ENCODE measurements around the gene CHTOP.
"Not testable (repeated sequence)": the region's sequence is repeated elsewhere in the genome, so short reads cannot be mapped to it uniquely, and the experiment has no call there.

Gene CHTOP

GRCh38 chr1:153633754-153634665, at the start of gene CHTOP:
CHTOP (plus strand) TSS chr1:153634066; CDS start chr1:153636589, 2,523 bp downstream.
- H3K9me3 Mint-ChIP-seq: no peaks in the 10 kb centered on the region
- peak within 1 kb of the TSS; percentile 100 for H3K27ac Mint-ChIP-seq
- peak within 1 kb of the TSS; percentile 98 for H3K4me3 Mint-ChIP-seq
- H3K4me1 Mint-ChIP-seq (ENCODE audit: low read depth): peaks cover 50% of the 10 kb centered on the region
- DNase-seq: peak; percentile 99
- H3K27me3 Mint-ChIP-seq: no peaks in the 10 kb centered on the region
- H3K36me3 Mint-ChIP-seq (ENCODE audit: low read depth): peaks cover 52% of the 10 kb centered on the region

- H3K4me1 Mint-ChIP-seq (ENCODE audit: low read depth): no peaks in the 10 kb centered on the region
- H3K4me3 Mint-ChIP-seq: no peak overlapping the region
- H3K27ac Mint-ChIP-seq: no peak overlapping the region
- H3K36me3 Mint-ChIP-seq (ENCODE audit: low read depth): no peaks in the 10 kb centered on the region
- H3K9me3 Mint-ChIP-seq: no peaks in the 10 kb centered on the region
- DNase-seq: no peak
- peaks cover 4% of the 10 kb centered on the region for H3K27me3 Mint-ChIP-seq
Measured at GRCh38 chr1:153585006-153585405, 48.9 kb upstream of the CHTOP start.

- H3K4me1 Mint-ChIP-seq (ENCODE audit: low read depth): no peaks in the 10 kb centered on the region
- H3K4me3 Mint-ChIP-seq: no peak overlapping the region
- no peak overlapping the region for H3K27ac Mint-ChIP-seq
- peaks cover 4% of the 10 kb centered on the region for H3K27me3 Mint-ChIP-seq
- no peaks in the 10 kb centered on the region for H3K9me3 Mint-ChIP-seq
- H3K36me3 Mint-ChIP-seq (ENCODE audit: low read depth): no peaks in the 10 kb centered on the region
- no peak for DNase-seq
Measured at GRCh38 chr1:153586347-153586746, 47.5 kb upstream of the CHTOP start.

- no peaks in the 10 kb centered on the region for H3K9me3 Mint-ChIP-seq
- H3K4me1 Mint-ChIP-seq (ENCODE audit: low read depth): no peaks in the 10 kb centered on the region
- no peak overlapping the region for H3K4me3 Mint-ChIP-seq
- H3K27me3 Mint-ChIP-seq: peaks cover 4% of the 10 kb centered on the region
- DNase-seq: no peak
- no peak overlapping the region for H3K27ac Mint-ChIP-seq
- H3K36me3 Mint-ChIP-seq (ENCODE audit: low read depth): no peaks in the 10 kb centered on the region
Measured at GRCh38 chr1:153587314-153587713, 46.6 kb upstream of the CHTOP start.

- not testable (repeated sequence) for H3K36me3 Mint-ChIP-seq (ENCODE audit: low read depth); H3K4me1 Mint-ChIP-seq (ENCODE audit: low read depth); H3K9me3 Mint-ChIP-seq; H3K27ac Mint-ChIP-seq; H3K4me3 Mint-ChIP-seq; H3K27me3 Mint-ChIP-seq; DNase-seq
Measured at GRCh38 chr1:153588033-153588432, 45.8 kb upstream of the CHTOP start.

GRCh38 chr1:153588482-153588881, 45.4 kb upstream of the CHTOP start:
- H3K4me1 Mint-ChIP-seq (ENCODE audit: low read depth): no peaks in the 10 kb centered on the region
- H3K36me3 Mint-ChIP-seq (ENCODE audit: low read depth): no peaks in the 10 kb centered on the region
- H3K4me3 Mint-ChIP-seq: no peak overlapping the region
- DNase-seq: no peak
- no peaks in the 10 kb centered on the region for H3K9me3 Mint-ChIP-seq
- no peak overlapping the region for H3K27ac Mint-ChIP-seq
- peaks cover 4% of the 10 kb centered on the region for H3K27me3 Mint-ChIP-seq

- Mint-ChIP-seq H3K4me3 (no peak overlapping the region), H3K27ac (no peak overlapping the region), H3K36me3 (ENCODE audit: low read depth) (no peaks in the 10 kb centered on the region), H3K27me3 (no peaks in the 10 kb centered on the region), H3K4me1 (ENCODE audit: low read depth) (peaks cover 9% of the 10 kb centered on the region), H3K9me3 (no peaks in the 10 kb centered on the region)
- DNase-seq: no peak
Measured at GRCh38 chr1:153592748-153593147, 41.1 kb upstream of the CHTOP start.

GRCh38 chr1:153597206-153597605, 36.7 kb upstream of the CHTOP start:
- Mint-ChIP-seq H3K9me3 (no peaks in the 10 kb centered on the region), H3K36me3 (ENCODE audit: low read depth) (no peaks in the 10 kb centered on the region), H3K4me3 (no peak overlapping the region), H3K27me3 (no peaks in the 10 kb centered on the region), H3K4me1 (ENCODE audit: low read depth) (peaks cover 20% of the 10 kb centered on the region), H3K27ac (peak overlapping the region; percentile 72)
- no peak for DNase-seq

- H3K4me1 Mint-ChIP-seq (ENCODE audit: low read depth): peaks cover 24% of the 10 kb centered on the region
- no peak for DNase-seq
- H3K36me3 Mint-ChIP-seq (ENCODE audit: low read depth): no peaks in the 10 kb centered on the region
- H3K27me3 Mint-ChIP-seq: no peaks in the 10 kb centered on the region
- H3K4me3 Mint-ChIP-seq: no peak overlapping the region
- no peaks in the 10 kb centered on the region for H3K9me3 Mint-ChIP-seq
- peak overlapping the region; percentile 67 for H3K27ac Mint-ChIP-seq
Measured at GRCh38 chr1:153598309-153599172, 35.3 kb upstream of the CHTOP start.

- H3K4me1 Mint-ChIP-seq (ENCODE audit: low read depth): peaks cover 24% of the 10 kb centered on the region
- H3K27me3 Mint-ChIP-seq: no peaks in the 10 kb centered on the region
- H3K4me3 Mint-ChIP-seq: no peak overlapping the region
- no peaks in the 10 kb centered on the region for H3K9me3 Mint-ChIP-seq
- H3K36me3 Mint-ChIP-seq (ENCODE audit: low read depth): no peaks in the 10 kb centered on the region
- no peak overlapping the region for H3K27ac Mint-ChIP-seq
- DNase-seq: no peak
Measured at GRCh38 chr1:153599847-153600246, 34.0 kb upstream of the CHTOP start.

- Mint-ChIP-seq H3K36me3 (ENCODE audit: low read depth) (no peaks in the 10 kb centered on the region), H3K4me1 (ENCODE audit: low read depth) (peaks cover 15% of the 10 kb centered on the region), H3K27me3 (no peaks in the 10 kb centered on the region), H3K4me3 (no peak overlapping the region), H3K27ac (no peak overlapping the region), H3K9me3 (no peaks in the 10 kb centered on the region)
- no peak for DNase-seq
Measured at GRCh38 chr1:153602749-153603148, 31.1 kb upstream of the CHTOP start.

- no peaks in the 10 kb centered on the region for H3K36me3 Mint-ChIP-seq (ENCODE audit: low read depth)
- no peaks in the 10 kb centered on the region for H3K9me3 Mint-ChIP-seq
- no peak overlapping the region for H3K27ac Mint-ChIP-seq
- no peak overlapping the region for H3K4me3 Mint-ChIP-seq
- H3K27me3 Mint-ChIP-seq: no peaks in the 10 kb centered on the region
- peaks cover 6% of the 10 kb centered on the region for H3K4me1 Mint-ChIP-seq (ENCODE audit: low read depth)
- no peak for DNase-seq
Measured at GRCh38 chr1:153606194-153606593, 27.7 kb upstream of the CHTOP start.

GRCh38 chr1:153607381-153607780, 26.5 kb upstream of the CHTOP start:
- Mint-ChIP-seq H3K9me3 (no peaks in the 10 kb centered on the region), H3K4me3 (no peak overlapping the region), H3K27me3 (no peaks in the 10 kb centered on the region), H3K4me1 (ENCODE audit: low read depth) (peaks cover 2% of the 10 kb centered on the region), H3K36me3 (ENCODE audit: low read depth) (no peaks in the 10 kb centered on the region), H3K27ac (no peak overlapping the region)
- no peak for DNase-seq

GRCh38 chr1:153608089-153608682, 25.7 kb upstream of the CHTOP start:
- DNase-seq: no peak

More at GRCh38 chr1:153608089-153608682, 25.7 kb upstream of the CHTOP start:
- Mint-ChIP-seq H3K36me3 (ENCODE audit: low read depth) (no peaks in the 10 kb centered on the region), H3K27me3 (no peaks in the 10 kb centered on the region), H3K4me1 (ENCODE audit: low read depth) (no peaks in the 10 kb centered on the region), H3K4me3 (no peak overlapping the region), H3K27ac (no peak overlapping the region), H3K9me3 (no peaks in the 10 kb centered on the region)
